ENCODE measurements around the gene PGPEP1. TPM values are rescaled to one million over a fixed set of nuclear protein-coding genes. Genes with fewer than 3 reads are reported as not detected.

Gene PGPEP1
- total RNA-seq, 1 donor from 2014 or later, result 23.2 TPM

DNA sequence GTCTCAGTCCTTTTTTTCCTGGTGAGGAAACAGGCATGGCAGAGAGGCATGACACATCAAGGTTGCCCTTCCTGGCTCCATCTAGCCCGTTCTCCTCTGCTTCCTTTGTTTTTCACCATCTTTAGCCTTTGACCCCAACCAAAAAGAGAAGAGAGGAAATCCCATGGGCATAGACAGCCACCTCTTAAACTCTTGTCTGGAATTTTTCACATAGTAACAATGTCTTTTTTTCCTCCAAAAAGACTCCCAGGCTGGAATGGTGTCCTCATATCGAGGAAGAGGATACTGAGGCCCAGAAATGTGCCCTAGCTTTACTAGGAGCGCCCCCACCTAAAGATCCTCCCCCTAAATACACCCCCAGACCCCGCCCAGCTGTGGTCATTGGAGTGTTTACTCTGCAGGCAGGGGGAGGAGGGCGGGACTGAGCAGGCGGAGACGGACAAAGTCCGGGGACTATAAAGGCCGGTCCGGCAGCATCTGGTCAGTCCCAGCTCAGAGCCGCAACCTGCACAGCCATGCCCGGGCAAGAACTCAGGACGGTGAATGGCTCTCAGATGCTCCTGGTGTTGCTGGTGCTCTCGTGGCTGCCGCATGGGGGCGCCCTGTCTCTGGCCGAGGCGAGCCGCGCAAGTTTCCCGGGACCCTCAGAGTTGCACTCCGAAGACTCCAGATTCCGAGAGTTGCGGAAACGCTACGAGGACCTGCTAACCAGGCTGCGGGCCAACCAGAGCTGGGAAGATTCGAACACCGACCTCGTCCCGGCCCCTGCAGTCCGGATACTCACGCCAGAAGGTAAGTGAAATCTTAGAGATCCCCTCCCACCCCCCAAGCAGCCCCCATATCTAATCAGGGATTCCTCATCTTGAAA is 45.5 kb downstream of the PGPEP1 start, which contains the start of gene GDF15:
Gene GDF15 (plus strand): TSS at position 484 of the 868 bp plus-strand sequence. CDS start 32 bp downstream, at position 516.
- peak; percentile 37 for TF ChIP-seq CTCF (IDR thresholded peaks at IDR 0.05; ENCODE audit: unreplicated experiment)
- no peaks in the 10 kb centered on the region for H3K9me3 Mint-ChIP-seq
- H3K4me3 Mint-ChIP-seq, result peak within 1 kb of the TSS; percentile 33
- peaks cover 6% of the 10 kb centered on the region for H3K27me3 Mint-ChIP-seq (ENCODE audit: low read depth)
- peak in 1 of 2 experiments; percentile 47 for DNase-seq (ENCODE audit: low spot score in 2 of 2, unreplicated experiment in 2 of 2)
- peaks cover 16% of the 10 kb centered on the region for H3K4me1 Mint-ChIP-seq
- H3K27ac Mint-ChIP-seq, result no peak within 1 kb of the TSS
- H3K36me3 Mint-ChIP-seq, result no peaks in the 10 kb centered on the region

GRCh38 chr19:18386543-18387271 is 46.3 kb downstream of the PGPEP1 start:
- peaks cover 16% of the 10 kb centered on the region for H3K4me1 Mint-ChIP-seq
- no peaks in the 10 kb centered on the region for H3K9me3 Mint-ChIP-seq
- DNase-seq (ENCODE audit: low spot score in 2 of 2, unreplicated experiment in 2 of 2), result no peak
- no peaks in the 10 kb centered on the region for H3K36me3 Mint-ChIP-seq
- no peak overlapping the region for H3K27ac Mint-ChIP-seq
- peak overlapping the region; percentile 33 for H3K4me3 Mint-ChIP-seq
- TF ChIP-seq CTCF (IDR thresholded peaks at IDR 0.05; ENCODE audit: unreplicated experiment), result no peak
- peaks cover 6% of the 10 kb centered on the region for H3K27me3 Mint-ChIP-seq (ENCODE audit: low read depth)

- H3K27me3 Mint-ChIP-seq (ENCODE audit: low read depth), result peaks cover 6% of the 10 kb centered on the region
- no peaks in the 10 kb centered on the region for H3K9me3 Mint-ChIP-seq
- H3K4me3 Mint-ChIP-seq, result peak overlapping the region; percentile 52
- peak; percentile 100 for TF ChIP-seq CTCF (IDR thresholded peaks at IDR 0.05; ENCODE audit: unreplicated experiment)
- H3K27ac Mint-ChIP-seq, result no peak overlapping the region
- peak; percentile 72 to 85 for DNase-seq (ENCODE audit: low spot score in 2 of 2, unreplicated experiment in 2 of 2)
- no peaks in the 10 kb centered on the region for H3K36me3 Mint-ChIP-seq
- peaks cover 12% of the 10 kb centered on the region for H3K4me1 Mint-ChIP-seq
Measured at GRCh38 chr19:18388100-18388959, 47.9 kb downstream of the PGPEP1 start.

- H3K27me3 Mint-ChIP-seq (ENCODE audit: low read depth), result peaks cover 6% of the 10 kb centered on the region
- peaks cover 12% of the 10 kb centered on the region for H3K4me1 Mint-ChIP-seq
- no peaks in the 10 kb centered on the region for H3K36me3 Mint-ChIP-seq
- no peak for DNase-seq (ENCODE audit: low spot score in 2 of 2, unreplicated experiment in 2 of 2)
- H3K4me3 Mint-ChIP-seq, result peak overlapping the region; percentile 20
- no peak overlapping the region for H3K27ac Mint-ChIP-seq
- H3K9me3 Mint-ChIP-seq, result no peaks in the 10 kb centered on the region
- TF ChIP-seq CTCF (IDR thresholded peaks at IDR 0.05; ENCODE audit: unreplicated experiment), result no peak
Measured at GRCh38 chr19:18388960-18389725, 48.7 kb downstream of the PGPEP1 start.

GRCh38 chr19:18389726-18390064 is 49.3 kb downstream of the PGPEP1 start:
- no peaks in the 10 kb centered on the region for H3K36me3 Mint-ChIP-seq
- no peaks in the 10 kb centered on the region for H3K9me3 Mint-ChIP-seq
- H3K4me3 Mint-ChIP-seq, result no peak overlapping the region
- DNase-seq (ENCODE audit: low spot score in 2 of 2, unreplicated experiment in 2 of 2), result no peak
- TF ChIP-seq CTCF (IDR thresholded peaks at IDR 0.05; ENCODE audit: unreplicated experiment), result no peak
- no peak overlapping the region for H3K27ac Mint-ChIP-seq
- peaks cover 6% of the 10 kb centered on the region for H3K27me3 Mint-ChIP-seq (ENCODE audit: low read depth)
- H3K4me1 Mint-ChIP-seq, result peaks cover 10% of the 10 kb centered on the region
